DOHH2 (cell line): Measurements from ENCODE around the gene EPHB2.

ENCODE experiments used
- H3F3A ChIP-seq: fragments of 200-600 bp; sonication (generic), shearing (Covaris generic); 2 replicates; pipeline ENCODE4 v1.6.0; 2016; ENCODE audit warnings: antibody characterized with exemption, mild to moderate bottlenecking; ENCODE audit not compliant: control insufficient read depth, insufficient read depth
- H3K27ac ChIP-seq: fragments of 200-600 bp; sonication (generic); 2 replicates; pipeline ENCODE4 v1.5.1; 2014; ENCODE audit warnings: low read depth, mild to moderate bottlenecking, low read length, moderate library complexity
- H3K27me3 ChIP-seq: fragments of 200-600 bp; sonication (generic); 2 replicates; pipeline ENCODE4 v1.6.1; 2014; ENCODE audit warnings: mild to moderate bottlenecking, low read length, mixed read lengths; ENCODE audit not compliant: control insufficient read depth
- H3K36me3 ChIP-seq: fragments of 200-600 bp; sonication (generic); 2 replicates; pipeline ENCODE4 v1.6.1; 2014; ENCODE audit warnings: mild to moderate bottlenecking, low read length, moderate library complexity, mixed read lengths; ENCODE audit not compliant: control insufficient read depth
- H3K4me1 ChIP-seq: fragments of 200-600 bp; sonication (generic); 2 replicates; pipeline ENCODE4 v1.6.1; 2014; ENCODE audit warnings: mild to moderate bottlenecking, low read length, mixed read lengths; ENCODE audit not compliant: control insufficient read depth
- H3K4me2 ChIP-seq: fragments of 200-600 bp; sonication (generic); 2 replicates; pipeline ENCODE4 v1.6.0; 2014; ENCODE audit warnings: mild to moderate bottlenecking, low read length, moderate library complexity
- H3K4me3 ChIP-seq: fragments of 200-600 bp; sonication (generic); 2 replicates; pipeline ENCODE4 v1.5.1; 2014; ENCODE audit warnings: mild to moderate bottlenecking, low read length, mixed read lengths
- H3K79me2 ChIP-seq: fragments of 200-600 bp; sonication (generic); 2 replicates; pipeline ENCODE4 v1.6.1; 2014; ENCODE audit warnings: mild to moderate bottlenecking, low read length, mixed read lengths; ENCODE audit not compliant: control insufficient read depth
- H3K9me2 ChIP-seq: fragments of 200-600 bp; sonication (generic); replicated peaks from 2 replicates; pipeline ENCODE4 v1.6.1; 2014; ENCODE audit warnings: mild to moderate bottlenecking, low read length, mixed read lengths; ENCODE audit not compliant: control insufficient read depth
- H3K9me3 ChIP-seq: fragments of 200-600 bp; sonication (generic); 2 replicates; pipeline ENCODE4 v1.6.1; 2014; ENCODE audit warnings: antibody characterized with exemption, low read length, mixed read lengths; ENCODE audit not compliant: control insufficient read depth, insufficient read depth
- H4K20me1 ChIP-seq: fragments of 200-600 bp; sonication (generic); 2 replicates; pipeline ENCODE4 v1.6.0; 2014; ENCODE audit warnings: low read depth, mild to moderate bottlenecking, antibody characterized with exemption, low read length, moderate library complexity; ENCODE audit not compliant: control insufficient read depth, insufficient read depth
- EZH2phosphoT487 ChIP-seq: fragments of 200-600 bp; sonication (generic); IDR thresholded peaks from 2 replicates; pipeline ENCODE4 v1.6.1; 2017; ENCODE audit warnings: borderline replicate concordance, mild to moderate bottlenecking, antibody characterized with exemption, low read length, moderate library complexity, mixed read lengths
- TF ChIP-seq, protein P1 (sequence below): fragments of 200-600 bp; sonication (generic); IDR thresholded peaks from one replicate; pipeline ENCODE4 v1.5.1; 2014; ENCODE audit warnings: antibody characterized with exemption, mild to moderate bottlenecking, low read depth, low read length; ENCODE audit not compliant: poor library complexity, severe bottlenecking

Gene EPHB2

DNA sequence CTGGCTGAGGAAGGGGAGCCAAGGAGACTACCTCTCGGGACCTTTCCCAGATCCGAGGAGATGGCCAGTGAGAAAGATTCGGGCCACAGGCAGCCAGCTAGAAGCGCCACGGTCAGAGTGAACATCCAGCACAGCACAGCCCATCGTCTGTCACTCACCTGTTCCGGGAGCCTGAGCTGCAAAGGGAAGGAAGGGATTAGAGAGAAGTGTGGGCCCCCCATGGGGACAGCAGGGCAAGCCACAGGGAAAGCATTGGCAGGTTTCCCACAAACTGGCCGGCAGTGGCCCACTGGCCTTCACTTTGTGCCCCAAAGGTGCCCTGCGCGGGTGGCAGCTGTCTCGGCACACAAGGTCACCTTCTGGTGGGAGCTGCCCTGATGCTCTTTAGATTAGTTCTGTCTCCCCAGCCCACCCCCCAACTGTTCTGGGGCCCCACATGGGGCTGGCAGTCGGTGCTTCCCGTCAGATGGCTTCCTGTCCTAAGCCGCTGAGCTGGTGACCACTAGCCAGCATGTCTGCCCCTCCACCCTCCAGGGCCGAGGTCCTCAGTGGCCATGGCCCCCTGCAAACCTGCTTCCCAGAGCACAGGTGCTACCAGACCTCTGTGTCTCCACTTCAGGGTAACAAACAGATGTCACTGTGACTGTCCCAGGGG, 205.3 kb downstream of the EPHB2 start:
- Histone ChIP-seq H3K9me3 (no peaks in the 10 kb centered on the region), H3K36me3 (no peaks in the 10 kb centered on the region), H3K4me2 (no peak overlapping the region), H3K27ac (no peak overlapping the region), H3K9me2 (no peaks in the 10 kb centered on the region), H3K4me1 (no peaks in the 10 kb centered on the region), H3K27me3 (peaks cover 3% of the 10 kb centered on the region; the same call in 1 of the 2 replicates), H3F3A (no peaks in the 10 kb centered on the region), H4K20me1 (no peaks in the 10 kb centered on the region), H3K79me2 (no peaks in the 10 kb centered on the region), H3K4me3 (no peak overlapping the region)
- TF ChIP-seq, protein P1, sequence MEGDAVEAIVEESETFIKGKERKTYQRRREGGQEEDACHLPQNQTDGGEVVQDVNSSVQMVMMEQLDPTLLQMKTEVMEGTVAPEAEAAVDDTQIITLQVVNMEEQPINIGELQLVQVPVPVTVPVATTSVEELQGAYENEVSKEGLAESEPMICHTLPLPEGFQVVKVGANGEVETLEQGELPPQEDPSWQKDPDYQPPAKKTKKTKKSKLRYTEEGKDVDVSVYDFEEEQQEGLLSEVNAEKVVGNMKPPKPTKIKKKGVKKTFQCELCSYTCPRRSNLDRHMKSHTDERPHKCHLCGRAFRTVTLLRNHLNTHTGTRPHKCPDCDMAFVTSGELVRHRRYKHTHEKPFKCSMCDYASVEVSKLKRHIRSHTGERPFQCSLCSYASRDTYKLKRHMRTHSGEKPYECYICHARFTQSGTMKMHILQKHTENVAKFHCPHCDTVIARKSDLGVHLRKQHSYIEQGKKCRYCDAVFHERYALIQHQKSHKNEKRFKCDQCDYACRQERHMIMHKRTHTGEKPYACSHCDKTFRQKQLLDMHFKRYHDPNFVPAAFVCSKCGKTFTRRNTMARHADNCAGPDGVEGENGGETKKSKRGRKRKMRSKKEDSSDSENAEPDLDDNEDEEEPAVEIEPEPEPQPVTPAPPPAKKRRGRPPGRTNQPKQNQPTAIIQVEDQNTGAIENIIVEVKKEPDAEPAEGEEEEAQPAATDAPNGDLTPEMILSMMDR = no peak
- TF ChIP-seq EZH2phosphoT487 = no peak

DNA sequence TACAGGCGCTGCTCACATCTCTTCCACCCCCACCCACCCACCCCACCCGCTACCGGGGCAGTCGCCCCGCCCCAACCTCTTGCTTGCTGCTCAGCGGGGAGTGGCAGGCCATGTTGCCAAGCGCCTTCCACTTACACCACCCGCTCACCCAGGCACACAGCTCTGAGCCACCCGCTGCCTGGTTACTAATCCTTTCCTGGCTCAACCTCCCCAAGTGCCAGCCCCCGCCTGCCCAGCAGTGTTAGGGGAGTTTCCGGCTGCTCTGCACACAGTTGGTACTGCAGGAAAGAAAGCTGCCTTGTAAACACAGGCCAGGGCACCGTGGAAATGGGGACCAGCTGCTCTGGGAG, 205.8 kb downstream of the EPHB2 start:
- Histone ChIP-seq H3K4me3 (no peak overlapping the region), H3K9me3 (no peaks in the 10 kb centered on the region), H3K27ac (no peak overlapping the region), H4K20me1 (no peaks in the 10 kb centered on the region), H3K27me3 (peaks cover 3% of the 10 kb centered on the region; the same call in 1 of the 2 replicates), H3K36me3 (no peaks in the 10 kb centered on the region), H3K9me2 (no peaks in the 10 kb centered on the region), H3K79me2 (no peaks in the 10 kb centered on the region), H3K4me2 (no peak overlapping the region), H3F3A (no peaks in the 10 kb centered on the region), H3K4me1 (no peaks in the 10 kb centered on the region)
- TF ChIP-seq, protein P1 = no peak
- TF ChIP-seq EZH2phosphoT487 = no peak

DNA sequence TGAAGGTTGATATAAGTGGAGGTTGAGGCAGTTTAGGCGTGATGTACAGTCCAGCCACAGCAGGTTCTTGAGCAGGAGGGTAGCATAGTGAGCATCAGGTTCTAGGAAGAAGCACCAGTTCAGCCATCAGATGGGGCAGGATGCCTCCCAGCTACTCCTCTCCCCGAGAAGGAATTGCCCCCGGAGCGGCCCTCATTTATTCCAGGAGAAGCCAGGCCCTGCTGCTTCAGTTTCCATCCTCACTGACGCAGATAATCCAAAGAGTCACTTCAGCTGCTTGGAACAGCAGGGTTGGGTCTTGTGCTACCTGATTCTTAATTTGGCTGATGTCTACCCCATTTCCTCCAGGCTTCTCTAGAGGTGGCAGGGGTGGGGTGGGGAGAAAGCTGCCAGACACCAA, 207.3 kb downstream of the EPHB2 start:
- Histone ChIP-seq H3K9me3 (no peaks in the 10 kb centered on the region), H3K27me3 (peaks cover 3% of the 10 kb centered on the region; the same call in 1 of the 2 replicates), H3K9me2 (no peaks in the 10 kb centered on the region), H3K4me3 (no peak overlapping the region), H3F3A (no peaks in the 10 kb centered on the region), H3K79me2 (no peaks in the 10 kb centered on the region), H4K20me1 (no peaks in the 10 kb centered on the region), H3K27ac (no peak overlapping the region), H3K4me2 (no peak overlapping the region), H3K36me3 (no peaks in the 10 kb centered on the region), H3K4me1 (no peaks in the 10 kb centered on the region)
- TF ChIP-seq EZH2phosphoT487 = no peak
- TF ChIP-seq, protein P1 = no peak
